ENCODE results near the gene LYST.
"Not testable (repeated sequence)": the region's sequence is repeated elsewhere in the genome, so short reads cannot be mapped to it uniquely, and the experiment has no call there.

LYST gene

GRCh38 chr1:235625340-235625739 is 241.4 kb downstream of the LYST start:
- H3K36me3 Mint-ChIP-seq (ENCODE audit: low read depth): no peaks in the 10 kb centered on the region
- H3K4me1 Mint-ChIP-seq (ENCODE audit: low read depth): no peaks in the 10 kb centered on the region
- no peak for DNase-seq
- no peak overlapping the region for H3K27ac Mint-ChIP-seq
- no peaks in the 10 kb centered on the region for H3K9me3 Mint-ChIP-seq
- peaks cover 8% of the 10 kb centered on the region for H3K27me3 Mint-ChIP-seq
- no peak overlapping the region for H3K4me3 Mint-ChIP-seq

- H3K9me3 Mint-ChIP-seq: no peaks in the 10 kb centered on the region
- no peaks in the 10 kb centered on the region for H3K36me3 Mint-ChIP-seq (ENCODE audit: low read depth)
- peaks cover 8% of the 10 kb centered on the region for H3K27me3 Mint-ChIP-seq
- no peaks in the 10 kb centered on the region for H3K4me1 Mint-ChIP-seq (ENCODE audit: low read depth)
- no peak overlapping the region for H3K4me3 Mint-ChIP-seq
- no peak overlapping the region for H3K27ac Mint-ChIP-seq
- no peak for DNase-seq
These were observed 241.9 kb downstream of the LYST start for GRCh38 chr1:235624721-235625333.

- Mint-ChIP-seq H3K4me1 (ENCODE audit: low read depth) (no peaks in the 10 kb centered on the region), H3K36me3 (ENCODE audit: low read depth) (no peaks in the 10 kb centered on the region), H3K9me3 (no peaks in the 10 kb centered on the region), H3K27ac (no peak overlapping the region), H3K27me3 (peaks cover 8% of the 10 kb centered on the region), H3K4me3 (no peak overlapping the region)
- no peak for DNase-seq
These were observed 243.5 kb downstream of the LYST start for GRCh38 chr1:235622936-235623779.

- H3K27me3 Mint-ChIP-seq; H3K27ac Mint-ChIP-seq; H3K36me3 Mint-ChIP-seq (ENCODE audit: low read depth); H3K4me3 Mint-ChIP-seq; DNase-seq; H3K4me1 Mint-ChIP-seq (ENCODE audit: low read depth); H3K9me3 Mint-ChIP-seq: not testable (repeated sequence)
These were observed 247.6 kb downstream of the LYST start for GRCh38 chr1:235619149-235619548.

- H3K27me3 Mint-ChIP-seq: no peaks in the 10 kb centered on the region
- H3K4me1 Mint-ChIP-seq (ENCODE audit: low read depth): no peaks in the 10 kb centered on the region
- no peak overlapping the region for H3K27ac Mint-ChIP-seq
- no peaks in the 10 kb centered on the region for H3K9me3 Mint-ChIP-seq
- H3K36me3 Mint-ChIP-seq (ENCODE audit: low read depth): no peaks in the 10 kb centered on the region
- H3K4me3 Mint-ChIP-seq: no peak overlapping the region
- no peak for DNase-seq
These were observed 248.9 kb downstream of the LYST start for GRCh38 chr1:235617808-235618207.

GRCh38 chr1:235617140-235617539 is 249.6 kb downstream of the LYST start:
- Mint-ChIP-seq H3K27me3 (no peaks in the 10 kb centered on the region), H3K4me3 (no peak overlapping the region), H3K4me1 (ENCODE audit: low read depth) (no peaks in the 10 kb centered on the region), H3K27ac (no peak overlapping the region), H3K9me3 (no peaks in the 10 kb centered on the region), H3K36me3 (ENCODE audit: low read depth) (no peaks in the 10 kb centered on the region)
- DNase-seq: no peak

- H3K4me1 Mint-ChIP-seq (ENCODE audit: low read depth): no peaks in the 10 kb centered on the region
- no peaks in the 10 kb centered on the region for H3K36me3 Mint-ChIP-seq (ENCODE audit: low read depth)
- no peak overlapping the region for H3K4me3 Mint-ChIP-seq
- H3K9me3 Mint-ChIP-seq: no peaks in the 10 kb centered on the region
- H3K27ac Mint-ChIP-seq: no peak overlapping the region
- no peak for DNase-seq
- H3K27me3 Mint-ChIP-seq: no peaks in the 10 kb centered on the region
These were observed 252.2 kb downstream of the LYST start for GRCh38 chr1:235614442-235614954.

GRCh38 chr1:235613602-235614001 is 253.1 kb downstream of the LYST start:
- H3K36me3 Mint-ChIP-seq (ENCODE audit: low read depth): no peaks in the 10 kb centered on the region
- no peaks in the 10 kb centered on the region for H3K9me3 Mint-ChIP-seq
- H3K4me1 Mint-ChIP-seq (ENCODE audit: low read depth): no peaks in the 10 kb centered on the region
- DNase-seq: no peak
- no peak overlapping the region for H3K27ac Mint-ChIP-seq
- no peaks in the 10 kb centered on the region for H3K27me3 Mint-ChIP-seq
- no peak overlapping the region for H3K4me3 Mint-ChIP-seq

GRCh38 chr1:235612761-235613160 is 253.9 kb downstream of the LYST start:
- H3K36me3 Mint-ChIP-seq (ENCODE audit: low read depth): no peaks in the 10 kb centered on the region
- no peaks in the 10 kb centered on the region for H3K9me3 Mint-ChIP-seq
- H3K4me1 Mint-ChIP-seq (ENCODE audit: low read depth): no peaks in the 10 kb centered on the region
- H3K27ac Mint-ChIP-seq: no peak overlapping the region
- no peaks in the 10 kb centered on the region for H3K27me3 Mint-ChIP-seq
- no peak for DNase-seq
- H3K4me3 Mint-ChIP-seq: no peak overlapping the region
